Right kidney (tissue), 1 donor: ENCODE measurements around the gene DLG5.

ENCODE experiments used
- DNase-seq: peaks from one replicate; pipeline ENCODE4 v3.0.0-alpha.2; 2016

DLG5 gene

DNA sequence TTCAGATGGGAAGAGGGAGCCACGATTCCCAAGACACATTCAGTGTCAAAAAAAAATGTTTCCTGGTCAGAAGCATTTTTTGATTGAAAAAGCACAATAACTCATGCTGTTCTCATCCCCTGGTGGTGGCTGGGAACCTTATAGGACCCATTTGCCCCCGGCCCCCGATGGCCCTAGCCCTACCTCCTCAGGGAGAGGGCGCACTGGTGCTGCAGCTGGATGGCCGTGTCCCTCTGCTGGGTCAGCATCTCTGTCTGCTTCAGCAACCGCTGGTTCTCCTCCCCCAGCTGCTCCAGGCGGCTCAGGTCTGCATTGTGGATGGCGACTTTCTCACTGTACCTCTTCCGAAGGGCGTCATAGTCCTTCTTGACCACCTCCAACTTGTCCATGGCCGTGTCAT lies 83.3 kb downstream of the DLG5 start:
- DNase-seq, result no peak

DNA sequence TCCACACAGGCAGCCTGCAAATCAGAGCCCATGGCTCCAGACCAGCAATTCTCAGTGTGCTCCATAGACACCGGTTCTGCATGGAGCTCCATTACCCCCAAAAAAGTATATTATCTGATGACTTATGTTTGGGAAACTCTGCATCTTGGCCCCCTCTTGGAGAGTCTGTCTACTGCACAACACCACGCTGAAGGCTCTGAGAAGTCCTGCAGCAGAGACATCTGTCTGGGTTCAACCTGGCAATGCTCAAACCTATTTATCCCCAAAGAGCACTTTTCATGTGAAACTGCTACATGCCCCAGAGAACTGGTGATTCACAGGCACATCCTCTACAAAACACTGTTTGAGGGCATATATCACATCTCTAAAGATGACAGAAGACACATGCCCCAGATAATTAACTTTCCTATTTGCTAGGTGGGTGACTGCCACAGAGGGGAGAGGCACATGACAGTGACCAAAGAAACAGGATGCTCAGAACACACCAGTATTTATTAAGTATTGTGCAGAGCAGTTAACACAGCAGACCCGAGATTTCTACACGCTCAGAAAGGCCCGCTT lies 83.8 kb downstream of the DLG5 start:
- no peak for DNase-seq

DNA sequence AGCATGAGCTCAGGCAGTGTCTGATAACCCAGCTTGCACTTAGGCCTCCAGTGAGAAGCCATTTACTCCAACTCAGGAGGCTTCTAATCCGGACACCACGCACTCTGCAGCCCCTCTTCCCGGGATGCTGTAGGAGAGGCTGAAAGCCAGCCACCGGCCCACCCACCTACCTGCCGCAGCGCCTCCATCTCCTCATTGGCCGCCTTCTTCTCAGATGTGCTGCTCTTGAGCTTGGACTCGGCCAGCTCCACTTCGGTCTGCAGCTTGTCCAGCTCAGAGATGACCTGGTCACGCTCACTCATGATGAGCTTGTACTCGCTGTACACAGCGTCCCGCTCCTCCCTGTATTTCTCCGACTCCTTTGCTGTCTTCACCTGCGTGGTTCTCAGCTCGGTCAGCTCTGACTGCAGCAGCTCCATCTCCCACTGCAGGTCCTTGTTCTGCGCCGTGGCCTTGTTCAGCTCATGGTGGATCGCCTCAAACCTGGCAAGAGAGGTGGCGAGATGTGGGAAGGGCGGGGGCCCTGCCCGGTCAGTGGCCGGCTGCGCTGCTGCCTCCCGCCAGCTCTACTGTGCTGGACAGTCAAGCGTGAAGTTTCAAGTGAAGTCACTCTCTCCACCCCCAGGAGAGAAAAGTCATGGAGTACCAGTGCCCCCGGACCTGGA lies 84.7 kb downstream of the DLG5 start:
- DNase-seq, result peak; percentile 31

DNA sequence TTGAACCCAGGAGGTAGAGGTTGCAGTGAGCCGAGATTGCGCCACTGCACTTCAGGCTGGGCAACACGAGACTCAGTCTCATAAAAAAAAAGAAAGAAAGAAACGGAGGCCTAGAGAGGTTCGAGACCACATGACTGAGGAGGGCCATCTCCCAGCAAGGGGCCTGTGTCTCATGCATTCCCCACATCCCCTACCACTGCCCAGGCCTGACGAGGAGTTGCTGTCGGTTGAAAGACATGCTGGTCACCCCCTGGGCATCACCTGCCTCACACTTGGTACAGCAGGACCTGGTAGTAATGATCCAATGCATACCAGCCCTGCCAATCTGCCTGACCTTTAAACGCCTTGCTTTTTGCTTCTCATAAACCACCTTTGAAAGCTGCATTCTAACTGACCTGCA lies 85.9 kb downstream of the DLG5 start:
- no peak for DNase-seq

DNA sequence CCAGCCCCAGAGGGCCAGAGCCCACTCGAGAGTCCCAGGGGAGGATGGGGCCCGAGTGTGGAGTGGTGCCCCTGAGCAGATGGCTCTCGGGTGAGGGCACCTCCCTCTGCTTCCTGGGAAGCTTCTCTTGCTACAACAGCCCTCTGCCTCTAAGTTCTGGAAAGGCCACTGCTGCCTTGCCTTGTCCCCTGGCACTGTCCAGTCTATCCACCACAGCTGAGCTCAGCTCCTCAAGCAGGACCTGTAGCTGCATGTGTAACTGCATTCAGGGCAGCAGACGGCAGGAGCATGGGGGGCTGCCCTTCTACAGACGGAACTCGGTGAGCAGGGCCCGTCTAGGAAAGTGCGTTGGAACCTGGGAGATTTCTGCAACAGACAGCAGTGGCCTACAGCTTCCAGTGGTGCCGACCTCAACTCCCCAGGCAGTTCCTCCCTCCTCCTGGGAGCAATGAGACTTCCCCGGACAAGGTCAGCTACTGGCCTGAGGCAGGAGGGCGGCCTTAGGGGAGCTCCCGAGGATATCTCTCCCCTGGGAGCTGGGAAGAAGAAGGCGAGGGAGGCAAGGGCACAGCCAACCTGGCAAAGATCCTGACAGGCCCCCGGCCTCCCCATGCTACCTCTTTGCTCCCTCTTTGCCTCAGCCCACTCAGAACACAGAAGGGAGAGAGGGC lies 88.5 kb downstream of the DLG5 start:
- DNase-seq, result no peak

DNA sequence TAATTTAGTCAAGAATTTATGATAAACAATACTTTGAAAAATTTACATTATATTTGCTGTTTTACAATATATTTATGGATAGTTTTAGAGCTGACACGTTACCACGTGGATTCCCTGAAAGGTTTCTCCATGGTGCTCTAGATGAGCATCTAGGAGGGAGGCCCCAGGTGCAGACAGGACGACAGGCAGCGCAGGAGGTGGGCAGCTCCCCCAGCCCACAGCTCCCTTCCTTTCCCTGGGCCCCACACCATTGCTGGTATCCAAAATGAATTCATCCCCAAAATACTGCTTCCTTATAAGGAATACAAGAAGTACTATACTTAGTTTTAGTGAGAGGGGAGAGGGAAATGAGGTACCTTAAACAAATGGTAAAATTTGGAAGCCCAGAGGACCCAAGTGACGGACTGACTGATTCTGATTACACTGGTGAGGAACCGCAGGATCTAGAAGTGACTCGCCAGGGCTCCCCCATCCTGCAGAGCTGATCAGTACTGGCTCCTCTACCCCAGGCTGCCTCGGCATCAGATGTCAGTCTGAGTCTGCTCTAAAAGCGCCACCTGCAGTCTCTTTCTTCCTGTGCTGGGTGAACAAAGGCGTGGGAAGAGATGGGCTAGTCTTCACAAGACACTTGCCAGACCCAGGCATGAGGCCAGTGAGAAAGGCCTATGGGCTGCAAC lies 89.2 kb downstream of the DLG5 start:
- no peak for DNase-seq

DNA sequence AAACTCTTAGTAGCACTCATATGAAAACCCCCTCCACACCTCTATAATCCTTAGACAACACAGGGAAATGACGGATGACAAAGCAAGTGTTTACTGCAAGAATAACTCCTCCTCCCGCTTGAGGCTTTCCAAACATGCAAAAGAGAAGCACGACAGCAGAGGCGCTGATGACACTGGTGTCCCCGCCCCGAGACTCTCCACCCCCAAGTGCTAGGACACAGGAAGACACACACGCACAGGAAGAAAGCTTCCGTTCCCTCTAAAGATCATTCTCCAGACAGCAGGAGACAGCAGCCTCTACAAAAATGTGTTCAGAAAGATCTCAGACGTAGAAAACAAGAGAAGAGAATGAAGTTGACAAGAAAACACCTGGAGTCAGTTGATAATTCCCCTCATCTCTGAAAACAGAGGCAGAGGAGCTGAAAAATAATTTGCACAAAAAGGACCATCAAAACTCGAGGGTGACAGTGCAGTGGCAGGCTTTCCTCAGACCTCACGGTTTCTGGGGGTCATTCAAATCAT lies 90.2 kb downstream of the DLG5 start:
- DNase-seq, result no peak

DNA sequence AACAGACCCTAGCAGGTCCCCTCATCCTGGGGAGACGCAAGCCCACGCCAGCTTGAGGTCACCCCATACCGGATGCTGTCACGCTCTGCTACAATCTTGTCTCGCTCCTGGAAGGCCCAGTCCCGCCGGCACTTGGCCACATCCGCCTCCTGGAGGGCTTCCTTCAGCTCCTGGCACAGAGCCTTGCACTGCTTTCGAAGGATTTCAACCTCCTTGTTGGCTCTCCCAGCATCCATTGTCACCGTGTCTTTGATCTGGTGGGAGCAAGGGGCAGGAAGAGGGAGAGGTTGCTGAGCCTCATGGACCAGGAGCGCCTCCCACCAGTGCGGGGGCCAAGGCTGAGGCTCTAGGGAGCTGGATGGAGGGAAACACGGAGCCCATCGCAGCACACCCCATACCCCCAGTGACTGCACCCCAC lies 90.9 kb downstream of the DLG5 start:
- DNase-seq, result no peak

DNA sequence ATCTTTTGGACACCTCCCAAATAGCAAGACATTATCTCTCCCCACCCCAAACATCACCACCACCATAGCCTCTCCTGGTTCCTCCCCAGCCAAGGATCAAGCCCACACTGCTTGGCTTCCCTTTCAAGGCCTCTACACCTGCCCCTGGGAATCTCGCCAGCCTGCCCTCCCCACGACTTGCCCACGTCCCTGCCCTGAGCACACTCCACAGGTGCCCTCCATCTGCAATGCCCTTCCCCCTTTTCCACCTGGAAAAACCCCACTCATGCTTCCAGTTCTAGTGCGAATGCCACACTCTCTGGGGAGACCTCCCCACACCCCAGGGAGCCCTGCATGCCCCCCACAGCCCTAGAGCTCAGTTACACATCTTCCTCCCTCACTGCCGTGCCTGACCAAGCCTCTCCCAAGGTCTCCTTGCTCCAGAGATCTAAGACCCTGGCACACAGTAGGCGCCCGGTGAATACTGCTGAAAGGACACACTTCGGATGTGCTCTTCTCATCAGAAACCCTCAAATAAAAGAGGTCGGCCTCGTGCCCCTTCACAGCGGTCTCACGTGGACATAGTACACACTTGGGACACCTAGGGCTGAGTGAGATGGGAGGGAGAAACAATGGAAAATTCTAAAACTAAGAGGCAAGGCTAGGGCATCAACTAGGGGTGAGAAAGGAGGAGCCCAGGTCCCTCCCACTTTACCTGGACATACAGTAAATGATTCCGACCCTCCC lies 91.4 kb downstream of the DLG5 start:
- no peak for DNase-seq

DNA sequence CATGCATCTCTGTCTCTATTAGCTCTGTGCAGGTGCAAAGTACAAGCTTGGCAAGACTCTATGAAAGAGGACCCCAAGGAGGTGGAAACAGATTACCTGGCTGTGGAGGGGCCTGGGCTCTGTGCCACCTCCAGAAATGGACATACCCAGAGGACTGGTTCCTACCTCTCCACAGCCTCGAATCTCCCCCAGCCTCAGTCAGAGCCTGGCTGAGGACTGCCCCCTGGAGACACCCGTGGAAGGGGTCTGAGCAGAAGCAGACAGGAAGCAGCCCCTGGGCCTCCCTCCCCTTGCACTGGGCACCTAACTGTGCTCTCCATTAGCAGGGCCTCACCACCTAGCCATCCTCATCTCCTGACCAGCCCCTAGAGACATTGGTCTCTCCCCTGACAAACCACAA lies 92.0 kb downstream of the DLG5 start:
- no peak for DNase-seq

DNA sequence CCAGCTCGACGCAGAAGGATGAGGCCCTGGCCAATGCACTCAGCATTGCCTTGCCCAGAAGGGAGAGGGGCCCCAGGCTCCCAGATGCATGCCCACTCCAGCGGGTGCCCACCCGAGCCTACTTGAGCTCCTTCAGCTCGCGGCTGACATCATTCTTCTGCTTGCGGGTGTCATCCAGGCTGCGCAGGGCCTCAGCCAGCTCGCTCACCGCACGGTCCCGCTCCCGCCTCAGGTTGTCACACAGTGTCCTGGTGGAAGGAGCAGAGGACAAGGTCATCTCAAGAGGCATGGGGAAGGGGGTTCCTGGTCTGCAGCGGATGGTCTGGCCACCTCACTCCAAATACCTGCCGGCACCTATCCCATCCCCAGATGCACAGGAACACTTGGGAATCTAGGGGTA lies 92.8 kb downstream of the DLG5 start:
- DNase-seq, result no peak

DNA sequence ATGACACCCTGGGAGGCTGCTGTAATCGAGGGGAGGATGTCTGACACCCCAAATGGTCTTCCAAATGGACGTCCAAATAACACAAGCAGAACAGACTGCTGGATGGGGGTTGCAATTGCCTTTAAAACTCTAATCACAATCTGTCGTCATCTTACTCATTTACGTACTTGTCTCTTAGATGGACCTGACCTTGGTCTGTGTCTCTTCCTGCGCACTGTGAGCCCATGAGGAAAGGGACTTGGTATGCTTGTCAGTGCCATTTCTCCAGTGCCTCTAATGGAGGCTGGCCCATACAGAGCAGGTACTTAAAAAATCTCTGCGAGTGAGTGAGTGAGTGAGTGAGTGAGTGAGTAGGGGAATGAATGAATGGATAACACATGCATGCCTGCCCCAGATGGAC lies 93.3 kb downstream of the DLG5 start:
- no peak for DNase-seq

DNA sequence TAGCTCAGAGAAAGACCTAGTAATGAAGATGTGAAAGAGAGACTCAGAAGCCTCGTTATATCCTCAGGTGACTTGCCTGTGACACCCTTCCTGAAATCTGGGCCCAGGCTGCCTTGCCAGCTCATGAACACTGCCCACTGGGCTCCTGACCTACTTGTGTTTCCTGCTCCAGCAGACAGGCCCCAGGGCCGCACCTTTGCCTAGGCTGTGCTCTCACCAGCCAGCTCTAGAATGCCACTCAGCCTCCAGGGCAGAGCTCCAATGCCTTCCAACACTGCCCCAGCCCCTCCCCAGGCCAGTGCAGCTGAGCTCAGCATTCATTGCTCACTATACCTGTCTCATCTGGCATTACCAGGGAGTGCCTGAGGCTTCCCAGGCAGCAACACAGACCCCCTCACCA lies 94.3 kb downstream of the DLG5 start:
- DNase-seq, result no peak

DNA sequence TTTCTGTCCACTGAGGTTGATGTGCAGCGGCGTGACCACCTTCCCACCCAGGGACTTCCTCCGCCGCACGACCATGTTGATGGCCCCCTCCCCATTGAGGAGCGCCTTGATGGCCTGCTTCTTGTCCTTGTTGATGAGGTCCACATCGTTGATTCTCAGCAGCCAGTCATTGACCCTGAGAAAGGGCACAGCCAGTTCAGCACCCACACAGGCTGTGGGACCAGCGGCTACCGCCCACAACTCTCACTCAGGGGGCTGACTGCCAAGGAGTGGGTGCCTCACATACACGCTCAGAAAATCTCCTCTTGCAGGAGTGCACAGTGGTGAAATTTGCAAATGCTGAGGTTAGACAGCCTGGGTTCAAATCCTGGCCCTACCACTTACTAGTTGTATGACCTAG lies 97.2 kb downstream of the DLG5 start:
- no peak for DNase-seq

DNA sequence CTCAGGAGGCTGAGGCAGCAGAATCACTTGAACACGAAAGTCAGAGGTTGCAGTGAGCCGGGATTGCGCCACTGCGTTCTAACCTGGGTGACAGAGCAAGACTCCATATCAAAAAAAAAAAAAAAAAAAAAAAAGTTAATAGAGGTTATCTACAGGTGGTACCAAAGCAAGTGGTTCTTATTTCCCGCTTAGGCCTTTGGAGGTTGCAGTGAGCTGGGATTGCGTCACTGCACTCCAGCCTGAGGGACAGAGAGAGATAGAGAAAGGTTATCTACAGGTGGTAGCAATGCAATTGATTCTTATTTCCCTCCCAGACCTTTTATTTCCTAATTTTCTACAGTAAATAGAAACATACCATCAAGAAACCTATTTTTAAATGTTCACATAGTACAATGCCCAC lies 98.2 kb downstream of the DLG5 start:
- DNase-seq, result no peak

DNA sequence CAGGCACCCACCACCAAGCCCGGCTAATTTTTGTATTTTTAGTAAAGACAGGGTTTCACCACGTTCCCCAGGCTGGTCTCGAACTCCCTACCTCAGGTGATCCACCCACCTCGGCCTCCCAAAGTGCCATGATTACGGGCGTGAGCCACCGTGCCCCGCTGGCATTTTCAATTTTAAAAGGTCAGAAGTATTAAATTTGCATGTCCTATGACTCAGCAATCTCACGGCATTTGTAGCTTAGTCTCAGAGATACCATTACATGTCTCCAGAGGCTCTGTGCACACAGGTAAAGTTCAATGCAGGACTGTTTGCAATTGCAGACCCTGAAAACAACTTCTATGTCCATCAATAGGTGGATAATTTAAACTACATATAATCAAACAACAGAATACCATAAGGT lies 99.2 kb downstream of the DLG5 start:
- DNase-seq, result no peak

DNA sequence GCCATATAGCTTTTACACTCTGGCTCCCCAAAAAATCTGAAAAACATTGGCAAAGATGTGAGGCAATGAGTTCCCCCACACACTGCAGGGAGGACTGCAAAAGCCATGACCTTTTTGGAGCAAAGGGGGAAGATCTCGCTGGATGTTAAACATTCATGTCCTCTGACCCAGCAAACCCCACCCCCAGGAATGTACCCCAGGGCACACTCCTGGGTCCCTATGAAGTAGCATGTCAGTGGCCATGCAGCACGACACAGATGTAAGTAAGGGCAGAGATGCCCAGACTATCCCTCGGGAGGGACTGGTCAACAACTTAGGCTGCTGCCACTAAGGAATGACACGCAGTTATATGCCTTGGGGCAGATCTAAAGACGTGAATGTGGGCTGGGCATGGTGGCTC lies 100.6 kb downstream of the DLG5 start:
- DNase-seq, result no peak

DNA sequence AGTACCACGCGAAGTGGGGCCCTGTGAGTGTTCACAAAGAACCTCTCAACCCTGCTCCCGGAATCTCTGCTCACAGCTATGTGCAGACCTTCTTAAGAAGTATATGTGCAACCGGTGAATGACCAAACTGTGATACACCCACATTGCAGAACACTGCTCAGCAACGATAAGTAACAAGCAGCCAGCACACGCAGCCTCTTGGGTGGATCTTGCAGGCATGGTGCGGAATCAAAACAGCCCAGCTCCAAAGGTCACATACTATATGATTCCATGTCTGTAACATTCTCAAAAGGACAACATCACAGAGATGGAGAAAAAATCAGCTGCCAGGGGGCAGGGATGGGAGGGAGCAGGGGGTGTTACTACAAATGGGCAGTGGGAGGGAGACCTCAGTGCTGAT lies 101.6 kb downstream of the DLG5 start:
- DNase-seq, result no peak

DNA sequence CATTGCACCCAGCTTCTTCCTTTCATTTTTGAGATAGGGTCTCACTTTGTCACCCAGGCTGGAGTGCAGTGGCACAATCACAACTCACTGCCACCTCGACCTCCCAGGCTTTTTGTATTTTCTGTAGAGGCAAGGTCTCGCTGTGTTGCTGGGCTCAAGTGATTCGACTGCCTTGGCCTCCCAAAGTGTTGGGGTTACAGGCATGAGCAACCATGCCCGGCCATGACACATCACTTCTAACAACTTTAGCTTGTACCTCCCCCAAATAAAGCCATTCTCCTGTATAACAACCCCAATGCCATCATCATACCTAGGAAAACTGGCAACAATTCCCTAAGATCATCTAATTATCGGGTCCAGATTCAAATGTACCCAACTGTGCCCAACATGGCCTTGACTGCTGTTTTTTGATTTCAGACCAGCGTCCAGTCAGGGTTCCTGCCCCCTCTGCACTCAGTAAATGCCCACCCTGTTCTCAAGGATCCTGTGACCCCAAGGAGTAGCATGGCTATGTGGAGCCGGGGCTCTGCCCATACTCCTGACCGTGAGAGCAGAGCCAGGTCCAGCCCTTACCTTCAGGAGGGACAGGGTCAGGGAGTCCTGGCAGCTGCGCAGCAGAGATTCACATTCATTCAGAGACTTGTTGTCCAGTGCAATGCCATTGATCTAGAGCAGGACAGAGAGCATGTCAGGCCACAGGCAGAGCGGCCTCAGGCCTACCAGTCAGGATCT lies 102.6 kb downstream of the DLG5 start:
- no peak for DNase-seq

DNA sequence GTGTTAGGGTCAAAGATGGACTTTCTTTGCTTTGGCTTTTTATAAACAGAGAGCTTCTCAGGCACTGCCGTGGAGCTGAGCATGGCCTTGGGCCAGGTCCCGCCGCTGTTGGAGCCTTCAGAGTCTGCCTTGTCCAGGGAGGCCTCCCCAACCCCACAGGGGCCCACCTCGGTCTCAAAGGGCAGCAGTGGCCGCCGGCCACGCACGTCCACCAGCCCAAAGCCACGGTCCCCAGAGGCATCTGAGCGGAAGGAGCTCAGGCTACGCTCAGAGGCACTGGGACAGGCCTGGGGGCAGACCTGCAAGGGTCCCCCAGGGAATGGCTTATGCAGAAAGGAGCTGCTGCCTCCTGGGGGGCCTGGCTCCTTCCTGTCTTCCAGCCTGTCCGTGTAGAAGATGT lies 105.0 kb downstream of the DLG5 start:
- DNase-seq, result no peak

DNA sequence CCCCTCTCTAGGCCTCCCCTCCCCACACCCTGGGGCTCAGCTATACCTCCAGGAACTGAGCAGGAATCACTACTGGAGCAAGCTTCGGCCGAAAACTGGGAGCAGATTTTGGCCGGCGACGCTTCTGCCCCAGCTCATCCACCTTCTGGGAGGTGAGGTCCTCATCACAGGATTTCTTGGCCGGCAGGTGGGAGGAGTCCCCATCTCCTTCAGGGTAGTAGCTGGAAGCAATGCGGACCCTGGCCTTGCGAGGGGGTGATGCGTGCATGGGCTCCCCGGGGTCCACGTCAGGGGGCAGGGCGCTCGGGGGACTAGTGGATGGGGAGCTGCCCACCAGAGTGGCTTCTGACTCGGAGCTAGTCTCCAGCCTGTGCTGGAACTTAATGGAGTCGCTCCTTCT lies 105.5 kb downstream of the DLG5 start:
- DNase-seq, result no peak

DNA sequence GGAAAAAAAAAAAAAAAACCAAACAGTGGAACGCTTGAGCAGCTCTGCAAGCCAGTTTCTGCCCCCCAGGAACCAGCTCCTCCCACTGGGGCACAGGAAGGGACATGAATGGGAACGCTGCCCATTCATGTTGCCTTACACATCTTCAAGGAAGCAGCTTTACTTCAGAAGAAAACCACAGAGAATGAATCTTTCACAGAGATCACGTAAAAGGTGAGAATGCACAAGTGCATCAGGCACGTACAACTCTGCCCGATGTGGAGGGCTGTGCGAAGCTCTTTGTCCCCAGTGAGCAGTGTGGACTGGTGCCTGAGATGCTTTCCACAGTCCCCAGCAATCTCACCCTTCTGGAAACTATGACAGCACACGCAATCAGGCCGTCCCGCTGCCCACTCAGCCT lies 106.2 kb downstream of the DLG5 start:
- DNase-seq, result no peak
